Non-pigmented ciliary epithelial cell (primary cell): ENCODE results near the gene ACMSD.
"Not testable (repeated sequence)": the region's sequence is repeated elsewhere in the genome, so short reads cannot be mapped to it uniquely, and the experiment has no call there.

Experiments used
- DNase-seq: peaks from one replicate; pipeline ENCODE4 v3.0.0-alpha.2; 2010; ENCODE audit warnings: low read depth

Gene ACMSD

DNA sequence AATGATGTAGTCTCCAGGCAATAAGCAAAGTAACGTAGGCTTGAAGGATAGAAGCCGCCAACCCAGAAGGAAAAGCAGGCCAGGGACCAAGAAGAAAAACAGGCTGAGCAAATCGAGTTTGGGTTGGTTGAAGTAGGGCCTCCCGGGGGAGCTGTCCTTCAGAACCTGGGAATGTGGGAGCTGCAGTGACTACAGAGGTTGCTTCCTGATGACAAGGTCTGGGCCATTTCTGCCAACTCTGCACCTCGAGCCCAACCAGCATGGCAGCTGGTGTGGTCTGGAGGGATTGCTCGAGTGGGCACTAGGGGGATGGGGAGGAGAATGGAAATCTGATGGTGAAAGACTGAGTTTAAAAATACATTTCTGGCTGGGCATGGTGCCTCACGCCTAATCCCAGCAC is 14.1 kb downstream of the ACMSD start:
- no peak for DNase-seq

DNA sequence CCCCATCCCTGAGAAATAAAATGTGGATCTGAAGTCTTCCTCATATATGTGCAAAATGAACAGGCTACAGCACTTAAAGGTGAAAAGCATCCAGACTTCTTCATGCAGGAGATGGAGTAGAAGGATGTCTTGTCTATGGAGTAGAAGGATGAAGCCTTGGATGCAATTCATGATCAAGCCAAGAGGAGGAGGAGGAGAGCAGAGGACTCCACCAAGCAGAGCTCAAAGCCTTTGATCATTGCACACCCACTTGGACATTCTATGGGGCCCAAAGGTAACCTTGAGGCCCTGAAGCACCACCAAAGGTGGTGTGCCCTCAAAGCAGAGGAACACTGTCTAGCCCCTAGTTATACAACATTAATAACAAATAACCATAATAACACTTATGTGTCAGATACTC is 17.3 kb downstream of the ACMSD start:
- no peak for DNase-seq

- no peak for DNase-seq
These were observed 19.8 kb downstream of the ACMSD start for GRCh38 chr2:134858245-134858644.

DNA sequence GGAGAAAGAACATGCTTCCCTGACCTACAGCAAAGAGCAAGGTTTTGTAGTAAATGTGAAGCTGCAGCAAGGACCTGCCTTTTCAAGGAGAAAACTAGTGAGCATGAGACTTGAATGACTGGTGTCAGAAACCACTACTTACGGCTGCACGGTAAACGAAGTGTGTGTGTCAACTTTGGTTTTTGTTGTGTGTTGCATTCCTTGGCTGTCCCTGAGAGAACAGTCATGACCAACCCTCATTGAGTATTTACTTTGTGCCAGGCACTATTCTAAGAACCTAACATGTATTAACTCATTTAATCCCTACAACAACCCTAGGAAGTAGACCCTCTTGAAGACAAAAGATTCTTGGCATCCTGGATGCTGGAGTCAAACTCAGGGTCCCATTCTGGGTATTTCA is 22.8 kb downstream of the ACMSD start:
- no peak for DNase-seq

GRCh38 chr2:134862069-134862468 is 23.7 kb downstream of the ACMSD start:
- DNase-seq, result no peak

- no peak for DNase-seq
These were observed 24.3 kb downstream of the ACMSD start for GRCh38 chr2:134862674-134863073.

DNA sequence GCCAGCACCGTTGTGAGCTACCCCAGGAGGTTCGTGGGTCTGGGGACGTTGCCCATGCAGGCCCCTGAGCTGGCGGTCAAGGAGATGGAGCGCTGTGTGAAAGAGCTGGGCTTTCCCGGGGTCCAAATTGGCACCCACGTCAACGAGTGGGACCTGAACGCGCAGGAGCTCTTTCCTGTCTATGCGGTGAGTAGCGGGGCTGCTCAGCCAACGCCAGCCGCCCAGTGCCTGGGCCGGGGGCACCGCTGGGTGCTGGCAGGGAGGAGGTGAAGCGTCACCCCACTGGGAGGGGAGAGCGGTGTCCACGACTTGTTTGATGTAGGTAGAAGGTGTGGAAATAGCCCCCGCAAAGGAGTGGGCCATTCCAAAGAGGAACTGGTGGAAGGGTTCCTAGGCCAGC is 25.0 kb downstream of the ACMSD start:
- no peak for DNase-seq

GRCh38 chr2:134865067-134865787 is 26.8 kb downstream of the ACMSD start:
- no peak for DNase-seq

DNA sequence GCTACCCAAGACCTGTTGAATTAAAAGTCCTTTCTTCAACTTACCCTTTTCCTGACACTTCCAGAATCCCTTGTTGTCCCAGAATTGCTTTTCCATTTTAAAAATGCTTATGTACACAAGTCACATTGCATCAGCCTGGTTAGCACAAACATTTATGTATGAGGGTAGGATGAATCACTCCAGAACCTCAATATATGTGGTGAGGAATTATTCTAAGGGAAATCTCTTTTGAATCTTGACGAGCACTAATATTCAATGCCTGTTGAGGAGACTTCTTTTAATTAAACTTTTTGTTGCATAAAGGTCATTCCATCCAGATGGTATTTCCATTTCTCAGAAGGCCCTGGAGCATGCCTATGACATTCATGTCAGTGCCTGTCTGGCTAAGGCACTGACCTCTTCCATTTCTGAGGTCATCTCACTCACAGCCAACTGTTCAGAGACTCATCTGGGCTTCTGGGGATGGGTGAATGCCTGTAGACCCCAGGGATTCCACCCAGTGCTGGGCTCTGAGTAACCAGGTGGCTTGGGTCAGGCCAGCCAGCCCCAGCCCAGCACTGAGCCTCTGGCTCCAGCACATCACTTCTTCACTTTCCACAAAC is 28.2 kb downstream of the ACMSD start:
- DNase-seq, result peak; percentile 18

- DNase-seq, result no peak
These were observed 31.7 kb downstream of the ACMSD start for GRCh38 chr2:134869946-134870736.

DNA sequence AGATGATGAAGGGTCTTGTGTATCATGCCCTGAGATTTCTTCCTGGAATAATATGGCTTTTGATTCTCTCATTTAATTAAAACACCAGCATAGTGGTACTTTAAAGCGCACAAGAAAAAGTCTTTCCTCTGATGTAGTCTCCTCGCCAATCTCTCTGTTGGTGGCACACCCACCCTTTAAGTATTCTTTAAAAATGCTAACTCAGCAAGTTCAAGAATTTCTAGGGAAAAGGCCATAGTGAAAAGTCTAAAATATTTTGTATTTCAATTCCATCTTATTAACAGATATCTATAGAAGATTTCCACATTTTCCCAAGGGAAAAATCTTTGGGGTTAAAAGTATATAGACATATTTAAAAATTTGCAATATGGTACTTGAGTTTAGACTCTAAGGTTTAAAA is 34.7 kb downstream of the ACMSD start:
- DNase-seq, result no peak

GRCh38 chr2:134875309-134875708 is 36.9 kb downstream of the ACMSD start:
- DNase-seq, result no peak

GRCh38 chr2:134882773-134883172 is 44.4 kb downstream of the ACMSD start:
- DNase-seq, result no peak

- no peak for DNase-seq
These were observed 45.3 kb downstream of the ACMSD start for GRCh38 chr2:134883552-134884293.

GRCh38 chr2:134884435-134884834 is 46.0 kb downstream of the ACMSD start:
- DNase-seq, result no peak

DNA sequence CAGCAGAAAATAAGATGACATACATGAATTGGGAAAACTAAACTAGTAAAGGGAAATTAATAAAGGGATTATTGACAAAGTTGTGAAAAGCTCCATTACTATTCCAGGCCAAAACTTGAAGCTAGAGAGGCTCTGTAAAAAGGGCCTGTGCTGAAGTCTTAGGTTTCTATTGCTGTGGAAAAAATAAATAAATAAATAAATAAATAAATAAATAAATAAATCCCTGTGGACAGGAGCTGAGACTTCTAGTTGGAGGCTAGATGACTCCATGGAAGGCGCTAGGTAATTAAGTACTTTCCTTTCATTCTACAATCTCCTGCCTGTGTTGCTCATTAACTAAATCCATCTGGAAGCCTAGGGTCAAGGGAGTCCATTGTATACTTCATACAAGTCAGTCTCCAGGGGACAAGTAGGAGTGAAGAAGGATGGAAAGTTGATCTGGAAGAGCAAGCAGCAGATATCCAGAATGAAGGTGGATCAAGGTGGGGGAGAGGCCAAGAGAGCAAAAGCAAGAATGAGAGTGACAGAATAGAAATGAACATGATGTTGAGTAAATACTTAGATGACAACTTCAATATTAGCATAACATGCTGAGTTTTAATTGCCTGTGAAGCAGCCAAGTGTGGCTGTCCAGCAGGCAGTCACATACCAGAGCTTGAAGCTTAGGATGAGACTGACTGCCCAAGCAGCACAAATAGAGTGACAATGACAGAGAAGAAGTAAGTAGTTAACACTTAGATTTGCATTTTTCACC is 54.0 kb downstream of the ACMSD start:
- DNase-seq, result no peak

DNA sequence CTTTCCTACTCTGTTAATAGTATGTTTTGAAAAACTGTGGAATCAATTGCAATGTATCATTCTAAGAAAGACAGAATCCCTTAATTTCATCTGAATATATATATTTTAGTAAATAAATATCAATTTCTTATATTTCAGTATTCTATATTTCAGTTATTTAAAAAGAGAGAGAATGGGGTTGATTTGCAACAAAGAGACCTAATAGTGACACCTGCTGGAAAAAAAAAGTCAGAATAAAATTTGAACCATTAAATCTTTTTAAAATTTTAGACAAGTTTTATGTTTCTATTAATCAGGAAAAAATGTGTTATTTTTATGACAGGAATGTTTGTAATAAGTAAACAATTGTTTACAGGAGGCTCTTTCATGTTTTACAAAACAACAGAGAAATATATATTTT is 59.5 kb downstream of the ACMSD start:
- no peak for DNase-seq

DNA sequence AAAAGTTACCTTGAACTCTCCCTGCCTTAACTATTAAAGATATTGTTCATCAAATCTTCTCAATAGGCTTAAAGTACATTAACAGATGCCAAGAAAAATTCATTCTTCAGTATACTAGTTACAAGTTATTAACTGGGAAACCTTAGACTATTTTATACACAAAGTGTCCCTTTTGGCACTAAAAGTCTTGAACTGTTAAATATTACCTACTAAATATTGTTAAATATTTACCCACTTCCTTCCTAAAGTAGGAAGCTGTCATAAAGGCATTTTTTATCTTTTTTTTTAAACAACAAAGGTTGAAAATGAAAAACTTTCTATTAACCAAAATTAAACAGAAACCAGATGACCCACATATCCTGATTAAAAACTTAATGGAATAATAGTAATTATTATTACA is 60.8 kb downstream of the ACMSD start:
- no peak for DNase-seq

DNA sequence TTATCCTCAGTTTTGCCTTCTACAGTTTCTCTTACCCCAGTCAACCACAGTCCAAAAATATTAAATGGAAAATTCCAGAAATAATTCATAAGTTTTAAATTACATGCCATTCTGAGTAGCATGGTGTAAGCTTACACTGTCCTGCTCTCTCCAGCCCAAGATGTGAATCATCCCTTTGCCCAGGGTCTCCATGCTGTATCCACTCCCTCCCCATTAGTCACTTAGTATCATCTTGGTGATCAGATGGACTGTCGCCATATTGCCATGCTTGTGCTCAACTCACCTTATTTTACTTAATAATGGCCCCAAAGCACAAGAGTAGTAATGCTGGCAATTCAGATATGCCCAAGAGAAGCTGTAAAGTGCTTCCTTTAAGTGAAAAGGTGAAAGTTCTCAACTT is 61.7 kb downstream of the ACMSD start:
- DNase-seq, result no peak

DNA sequence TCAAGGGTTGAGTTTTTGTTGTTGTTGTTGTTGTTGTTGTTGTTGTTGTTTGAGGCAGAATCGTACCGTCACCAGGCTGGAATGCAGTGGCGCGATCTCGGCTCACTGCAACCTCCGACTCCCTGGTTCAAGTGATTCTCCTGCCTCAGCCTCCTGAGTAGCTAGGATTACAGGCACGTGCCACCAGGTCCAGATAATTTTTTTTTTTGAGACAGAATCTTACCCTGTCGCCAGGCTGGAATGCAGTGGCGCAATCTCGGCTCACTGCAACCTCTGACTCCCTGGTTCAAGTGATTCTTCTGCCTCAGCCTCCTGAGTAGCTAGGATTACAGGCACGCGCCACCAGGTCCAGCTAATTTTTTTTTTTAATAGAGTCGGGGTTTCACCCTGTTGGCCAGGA is 65.3 kb downstream of the ACMSD start:
- not testable (repeated sequence) for DNase-seq

DNA sequence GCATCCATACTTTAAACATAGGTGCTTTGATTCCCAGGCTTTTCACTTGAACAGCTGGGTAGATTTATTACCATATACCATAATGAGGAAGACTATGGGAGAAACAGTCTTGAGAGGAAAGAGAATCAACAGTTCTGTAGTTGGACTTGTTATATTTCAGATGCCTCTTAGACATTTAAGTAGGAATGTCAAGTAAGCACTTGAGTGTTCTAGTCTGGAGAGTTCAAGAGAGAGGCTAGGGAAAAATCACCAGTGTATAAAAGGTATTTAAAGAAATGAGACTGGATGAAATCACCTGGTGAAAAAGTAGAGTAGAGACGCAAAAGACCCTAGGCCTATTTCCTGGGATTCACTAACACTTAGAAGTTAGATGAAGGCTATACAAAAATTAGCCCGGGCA is 66.8 kb downstream of the ACMSD start:
- no peak for DNase-seq

DNA sequence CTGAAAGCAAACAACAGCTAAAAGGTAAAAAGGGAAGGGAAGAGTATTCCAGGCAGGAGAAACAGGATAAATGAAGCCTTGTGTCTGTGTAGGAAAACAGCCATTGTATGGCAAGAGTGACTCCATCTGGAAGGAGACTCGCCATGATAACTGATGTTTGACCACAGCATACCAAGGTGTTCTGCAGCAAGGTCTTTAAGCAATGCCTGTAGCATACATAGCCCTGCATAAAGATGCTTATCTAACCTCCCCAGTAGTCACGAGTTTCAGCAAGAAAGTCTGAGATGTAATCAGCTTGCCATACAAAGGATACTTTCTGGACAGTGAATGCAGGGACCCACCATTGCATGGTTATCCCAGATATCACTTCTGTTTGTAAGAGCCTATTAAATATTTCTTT is 68.3 kb downstream of the ACMSD start:
- no peak for DNase-seq
